ENCODE measurements around the gene LGI1. TPM values are rescaled to one million over a fixed set of nuclear protein-coding genes. Genes with fewer than 3 reads are reported as not detected.
A peak's percentile ranks its signal among the peaks of the same experiment; 100 is the strongest.

The LGI1 gene
- total RNA-seq, 1 donor from 2014 or later = 0.13 TPM

DNA sequence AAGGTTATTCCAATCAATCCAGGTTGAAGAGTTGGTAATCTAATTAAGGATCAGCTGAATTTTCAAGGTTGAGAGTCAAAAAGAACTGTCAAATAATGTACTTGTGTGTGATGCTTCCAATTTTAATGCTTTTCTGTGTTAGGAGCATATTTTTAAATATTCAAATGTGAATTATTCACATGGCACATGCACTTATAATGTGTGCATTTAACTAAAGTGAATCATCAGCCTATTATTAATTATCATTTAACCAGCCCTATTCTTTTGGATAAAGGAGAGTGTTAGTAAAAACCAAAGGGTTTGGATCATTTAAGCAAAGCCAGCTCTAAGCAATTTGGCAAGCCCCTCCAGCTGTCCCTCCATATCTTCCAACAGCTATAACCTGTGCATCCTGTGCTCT is 11.2 kb downstream of the LGI1 start:
- Mint-ChIP-seq H3K27me3 (ENCODE audit: low read depth) (no peaks in the 10 kb centered on the region), H3K9me3 (no peaks in the 10 kb centered on the region)

GRCh38 chr10:93771354-93771753 is 13.6 kb downstream of the LGI1 start:
- Mint-ChIP-seq H3K27me3 (ENCODE audit: low read depth) (no peaks in the 10 kb centered on the region), H3K9me3 (peaks cover 5% of the 10 kb centered on the region), H3K4me3 (no peak overlapping the region), H3K4me1 (no peaks in the 10 kb centered on the region), H3K27ac (no peak overlapping the region), H3K36me3 (no peaks in the 10 kb centered on the region)
- TF ChIP-seq, protein P1, sequence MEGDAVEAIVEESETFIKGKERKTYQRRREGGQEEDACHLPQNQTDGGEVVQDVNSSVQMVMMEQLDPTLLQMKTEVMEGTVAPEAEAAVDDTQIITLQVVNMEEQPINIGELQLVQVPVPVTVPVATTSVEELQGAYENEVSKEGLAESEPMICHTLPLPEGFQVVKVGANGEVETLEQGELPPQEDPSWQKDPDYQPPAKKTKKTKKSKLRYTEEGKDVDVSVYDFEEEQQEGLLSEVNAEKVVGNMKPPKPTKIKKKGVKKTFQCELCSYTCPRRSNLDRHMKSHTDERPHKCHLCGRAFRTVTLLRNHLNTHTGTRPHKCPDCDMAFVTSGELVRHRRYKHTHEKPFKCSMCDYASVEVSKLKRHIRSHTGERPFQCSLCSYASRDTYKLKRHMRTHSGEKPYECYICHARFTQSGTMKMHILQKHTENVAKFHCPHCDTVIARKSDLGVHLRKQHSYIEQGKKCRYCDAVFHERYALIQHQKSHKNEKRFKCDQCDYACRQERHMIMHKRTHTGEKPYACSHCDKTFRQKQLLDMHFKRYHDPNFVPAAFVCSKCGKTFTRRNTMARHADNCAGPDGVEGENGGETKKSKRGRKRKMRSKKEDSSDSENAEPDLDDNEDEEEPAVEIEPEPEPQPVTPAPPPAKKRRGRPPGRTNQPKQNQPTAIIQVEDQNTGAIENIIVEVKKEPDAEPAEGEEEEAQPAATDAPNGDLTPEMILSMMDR (IDR thresholded peaks at IDR 0.05; ENCODE audit: unreplicated experiment) = no peak
- DNase-seq (ENCODE audit: low spot score in 2 of 2, unreplicated experiment in 2 of 2) = no peak

More for the DNA sequence above, 11.2 kb downstream of the LGI1 start:
- no peaks in the 10 kb centered on the region for H3K36me3 Mint-ChIP-seq
- DNase-seq (ENCODE audit: low spot score in 2 of 2, unreplicated experiment in 2 of 2) = no peak
- no peaks in the 10 kb centered on the region for H3K4me1 Mint-ChIP-seq
- no peak overlapping the region for H3K4me3 Mint-ChIP-seq
- H3K27ac Mint-ChIP-seq = no peak overlapping the region
- TF ChIP-seq, protein P1 (IDR thresholded peaks at IDR 0.05; ENCODE audit: unreplicated experiment) = no peak

GRCh38 chr10:93773120-93773519 is 15.4 kb downstream of the LGI1 start:
- DNase-seq (ENCODE audit: low spot score in 2 of 2, unreplicated experiment in 2 of 2) = no peak
- Mint-ChIP-seq H3K4me3 (no peak overlapping the region), H3K36me3 (no peaks in the 10 kb centered on the region), H3K9me3 (peaks cover 5% of the 10 kb centered on the region), H3K27me3 (ENCODE audit: low read depth) (no peaks in the 10 kb centered on the region), H3K4me1 (peaks cover 15% of the 10 kb centered on the region), H3K27ac (no peak overlapping the region)
- TF ChIP-seq, protein P1 (IDR thresholded peaks at IDR 0.05; ENCODE audit: unreplicated experiment) = no peak

GRCh38 chr10:93773705-93774104 is 16.0 kb downstream of the LGI1 start:
- DNase-seq (ENCODE audit: low spot score in 2 of 2, unreplicated experiment in 2 of 2) = no peak
- H3K36me3 Mint-ChIP-seq = no peaks in the 10 kb centered on the region
- TF ChIP-seq, protein P1 (IDR thresholded peaks at IDR 0.05; ENCODE audit: unreplicated experiment) = no peak
- H3K4me3 Mint-ChIP-seq = no peak overlapping the region
- no peaks in the 10 kb centered on the region for H3K27me3 Mint-ChIP-seq (ENCODE audit: low read depth)
- peaks cover 5% of the 10 kb centered on the region for H3K9me3 Mint-ChIP-seq
- peaks cover 18% of the 10 kb centered on the region for H3K4me1 Mint-ChIP-seq
- no peak overlapping the region for H3K27ac Mint-ChIP-seq

GRCh38 chr10:93775356-93775755 is 17.6 kb downstream of the LGI1 start:
- DNase-seq (ENCODE audit: low spot score in 2 of 2, unreplicated experiment in 2 of 2) = no peak
- H3K4me1 Mint-ChIP-seq = peaks cover 18% of the 10 kb centered on the region
- peaks cover 5% of the 10 kb centered on the region for H3K9me3 Mint-ChIP-seq
- no peak overlapping the region for H3K27ac Mint-ChIP-seq
- no peaks in the 10 kb centered on the region for H3K27me3 Mint-ChIP-seq (ENCODE audit: low read depth)
- TF ChIP-seq, protein P1 (IDR thresholded peaks at IDR 0.05; ENCODE audit: unreplicated experiment) = no peak
- H3K4me3 Mint-ChIP-seq = no peak overlapping the region
- H3K36me3 Mint-ChIP-seq = no peaks in the 10 kb centered on the region

DNA sequence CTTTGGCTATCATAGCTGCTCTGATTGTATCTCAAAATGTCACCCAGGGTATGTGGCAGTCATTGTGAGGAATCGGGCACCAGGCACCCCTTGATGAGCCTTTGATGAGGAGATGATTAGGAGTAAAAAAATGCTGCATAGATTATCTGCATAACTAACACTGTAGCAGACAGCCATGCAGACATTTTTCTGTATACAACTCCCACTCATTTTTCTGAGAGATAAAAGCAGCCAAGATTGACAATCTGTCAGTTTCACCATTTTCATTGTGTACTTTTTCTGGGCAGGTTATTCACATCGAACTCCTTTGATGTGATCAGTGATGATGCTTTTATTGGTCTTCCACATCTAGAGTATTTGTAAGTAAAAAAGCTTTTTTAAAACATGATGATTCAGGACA is 19.4 kb downstream of the LGI1 start:
- no peak for DNase-seq (ENCODE audit: low spot score in 2 of 2, unreplicated experiment in 2 of 2)
- H3K9me3 Mint-ChIP-seq = peaks cover 5% of the 10 kb centered on the region
- peak overlapping the region; percentile 71 for H3K27ac Mint-ChIP-seq
- H3K27me3 Mint-ChIP-seq (ENCODE audit: low read depth) = no peaks in the 10 kb centered on the region
- peaks cover 18% of the 10 kb centered on the region for H3K4me1 Mint-ChIP-seq
- H3K4me3 Mint-ChIP-seq = no peak overlapping the region
- TF ChIP-seq, protein P1 (IDR thresholded peaks at IDR 0.05; ENCODE audit: unreplicated experiment) = no peak
- no peaks in the 10 kb centered on the region for H3K36me3 Mint-ChIP-seq

Measured in mesothelial cell of epicardium (in vitro differentiated cells).